GM12872 (cell line): ENCODE data around the gene ANK3.

ENCODE experiments used
- TF ChIP-seq, protein P1 (sequence below): IDR thresholded peaks from 3 replicates; pipeline ENCODE4 v1.5.1; 2011; ENCODE audit warnings: low read depth, mild to moderate bottlenecking, low read length, moderate library complexity; ENCODE audit not compliant: insufficient read depth

ANK3 gene

DNA sequence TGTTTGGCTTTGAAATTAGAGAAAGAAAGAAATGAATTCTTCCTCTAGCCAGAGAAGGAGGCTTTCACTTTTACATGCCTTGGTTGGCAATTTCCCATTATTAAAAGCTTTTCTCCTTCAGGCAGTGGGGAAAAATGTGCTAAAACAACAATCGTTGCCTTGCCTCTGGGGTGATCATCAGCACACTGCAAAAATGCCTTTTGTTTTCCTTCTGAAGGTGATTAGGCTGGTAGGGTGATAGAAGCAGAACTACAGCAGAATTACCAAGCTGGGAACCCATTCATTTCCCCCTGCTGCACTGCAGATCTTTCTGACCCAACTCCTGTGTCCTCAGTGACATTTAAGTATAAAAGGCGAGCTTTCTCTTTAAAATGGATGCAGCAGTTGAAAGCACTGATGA is 22.2 kb downstream of the ANK3 start:
- TF ChIP-seq, protein P1, sequence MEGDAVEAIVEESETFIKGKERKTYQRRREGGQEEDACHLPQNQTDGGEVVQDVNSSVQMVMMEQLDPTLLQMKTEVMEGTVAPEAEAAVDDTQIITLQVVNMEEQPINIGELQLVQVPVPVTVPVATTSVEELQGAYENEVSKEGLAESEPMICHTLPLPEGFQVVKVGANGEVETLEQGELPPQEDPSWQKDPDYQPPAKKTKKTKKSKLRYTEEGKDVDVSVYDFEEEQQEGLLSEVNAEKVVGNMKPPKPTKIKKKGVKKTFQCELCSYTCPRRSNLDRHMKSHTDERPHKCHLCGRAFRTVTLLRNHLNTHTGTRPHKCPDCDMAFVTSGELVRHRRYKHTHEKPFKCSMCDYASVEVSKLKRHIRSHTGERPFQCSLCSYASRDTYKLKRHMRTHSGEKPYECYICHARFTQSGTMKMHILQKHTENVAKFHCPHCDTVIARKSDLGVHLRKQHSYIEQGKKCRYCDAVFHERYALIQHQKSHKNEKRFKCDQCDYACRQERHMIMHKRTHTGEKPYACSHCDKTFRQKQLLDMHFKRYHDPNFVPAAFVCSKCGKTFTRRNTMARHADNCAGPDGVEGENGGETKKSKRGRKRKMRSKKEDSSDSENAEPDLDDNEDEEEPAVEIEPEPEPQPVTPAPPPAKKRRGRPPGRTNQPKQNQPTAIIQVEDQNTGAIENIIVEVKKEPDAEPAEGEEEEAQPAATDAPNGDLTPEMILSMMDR: no peak

DNA sequence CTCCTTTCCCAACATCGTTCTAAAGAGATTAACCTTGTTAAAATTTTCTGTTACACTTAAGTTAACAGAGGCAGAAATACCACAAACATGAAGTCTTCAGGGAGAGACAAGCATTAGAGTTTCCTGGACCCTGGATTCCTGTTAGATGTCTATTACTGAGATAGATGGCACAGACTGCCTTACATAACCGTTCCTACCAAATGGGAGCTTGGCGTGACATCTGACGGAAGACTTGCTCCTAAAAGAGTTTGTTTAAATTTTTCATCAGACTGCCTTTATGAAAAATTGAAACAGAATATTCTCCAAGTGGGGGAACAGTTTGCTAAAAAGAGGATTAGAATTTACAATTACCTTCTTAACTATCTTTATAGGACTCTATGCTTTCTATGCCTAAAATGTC is 22.7 kb downstream of the ANK3 start:
- TF ChIP-seq, protein P1: no peak

DNA sequence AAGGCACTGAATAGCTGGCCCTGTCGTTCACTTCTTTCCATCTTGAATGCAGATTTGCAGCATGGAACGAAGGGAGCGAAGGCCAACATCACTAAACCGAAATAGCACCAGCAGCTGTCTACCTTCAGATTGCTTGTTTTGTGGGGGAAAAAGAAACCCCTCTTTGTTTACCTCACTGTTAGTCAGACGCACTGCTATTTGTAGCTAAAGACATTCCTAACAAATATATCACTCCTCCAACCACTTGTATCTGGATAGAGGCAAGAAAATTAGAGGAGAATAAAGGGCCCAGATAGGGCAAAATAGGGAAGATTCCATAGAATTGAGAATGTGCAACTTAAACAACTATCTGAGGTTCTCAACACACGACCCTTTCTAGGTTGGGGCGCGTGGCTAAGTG is 26.5 kb downstream of the ANK3 start:
- TF ChIP-seq, protein P1: no peak

DNA sequence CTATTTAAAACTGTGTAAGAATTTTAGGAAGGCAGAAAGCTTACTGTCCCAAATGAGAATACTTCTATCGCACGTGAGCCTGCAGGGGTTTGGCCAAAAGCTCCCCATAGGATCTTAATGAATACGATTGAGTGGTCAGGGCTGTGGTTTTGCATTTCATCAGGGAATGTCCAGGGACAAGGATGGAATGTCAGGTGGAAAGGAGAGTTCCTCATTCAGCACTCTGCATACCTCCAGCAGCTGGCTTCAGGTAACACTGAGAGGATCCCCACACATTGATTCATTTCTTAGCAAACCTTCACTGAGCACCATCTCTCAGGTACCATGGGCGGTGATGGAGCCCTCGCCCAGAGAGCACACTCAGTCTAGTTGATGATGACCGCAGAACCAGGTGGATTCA is 27.2 kb downstream of the ANK3 start:
- TF ChIP-seq, protein P1: no peak

DNA sequence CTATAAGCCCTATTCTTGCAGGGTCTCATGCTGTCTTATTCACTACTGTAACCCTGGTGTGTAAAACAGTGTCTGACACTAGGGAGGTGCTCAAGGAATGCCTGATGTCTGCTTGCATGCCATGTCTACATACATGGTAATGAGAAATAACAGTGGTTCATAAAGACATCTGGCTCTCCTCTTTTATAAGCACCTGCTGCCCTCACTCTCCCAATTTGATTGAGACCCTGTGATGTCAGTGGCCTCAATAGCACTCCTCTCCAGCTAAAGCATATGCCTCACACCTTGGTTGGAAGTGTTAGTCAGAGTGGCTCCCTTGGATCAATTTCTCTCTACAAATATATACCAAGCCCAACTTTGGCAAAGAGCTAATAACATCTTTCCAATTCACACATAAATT is 30.6 kb downstream of the ANK3 start:
- TF ChIP-seq, protein P1: no peak

DNA sequence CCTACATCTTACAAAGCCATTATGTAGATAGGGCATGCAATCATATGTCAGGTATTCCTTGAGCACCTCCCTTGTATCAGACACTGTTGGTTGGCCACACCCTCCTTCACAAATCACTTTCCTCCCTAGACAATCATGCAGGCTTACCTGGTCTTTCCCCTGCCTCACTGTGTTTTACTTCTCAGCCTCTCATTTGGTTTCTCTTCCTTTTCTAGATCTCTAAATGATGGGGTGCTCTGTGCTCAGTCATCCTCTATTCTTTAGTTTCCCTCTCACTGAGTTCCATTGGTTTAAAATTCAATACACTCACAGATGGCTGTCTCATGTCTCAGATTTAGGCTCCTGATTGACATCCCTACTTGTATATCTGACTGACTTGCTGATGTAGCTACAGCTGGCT is 31.4 kb downstream of the ANK3 start:
- TF ChIP-seq, protein P1: no peak

DNA sequence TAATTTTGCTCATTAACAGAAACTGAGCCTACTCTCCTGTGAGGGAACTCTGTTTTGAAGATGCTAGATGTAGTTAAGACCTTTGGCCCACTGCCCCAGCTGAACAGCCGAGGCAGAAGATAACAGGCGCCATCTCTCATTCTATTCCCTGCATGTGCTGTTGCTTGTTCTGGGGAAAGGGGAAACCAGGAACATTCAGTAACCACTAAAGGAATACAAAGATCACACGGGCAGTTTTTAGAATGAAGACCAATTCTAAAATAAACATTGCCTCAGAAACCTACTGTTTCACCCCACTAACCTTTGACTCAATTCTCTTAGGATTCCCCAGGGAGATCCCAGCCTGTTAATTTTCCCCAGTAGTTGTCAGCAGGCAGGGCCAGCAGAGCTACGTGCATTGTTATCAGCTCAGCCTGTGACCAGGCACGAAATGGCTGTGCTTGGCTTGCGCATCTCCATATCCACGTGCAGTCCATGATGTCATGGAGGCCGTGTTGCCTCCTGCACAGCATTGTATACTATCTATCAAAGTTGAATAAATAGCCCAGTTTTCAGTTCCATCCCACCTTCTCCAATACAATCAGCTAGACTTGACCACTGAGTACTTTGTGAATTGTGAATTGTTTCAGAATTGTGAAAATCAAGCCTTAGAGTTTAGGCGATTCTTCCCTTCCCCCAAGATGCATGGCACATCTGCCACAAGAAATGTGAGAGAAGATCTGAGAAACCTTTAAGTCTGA is 36.0 kb downstream of the ANK3 start:
- TF ChIP-seq, protein P1: no peak
